ENCODE measurements around the gene TASOR2. TPM values are rescaled to one million over a fixed set of nuclear protein-coding genes. Genes with fewer than 3 reads are reported as not detected.

The TASOR2 gene
- polyA plus RNA-seq, 1 donor (not counting 4 experiments of a cell fraction or from before 2014, with no cell fraction given) = 40.4 TPM

GRCh38 chr10:5652746-5653145, 31.9 kb upstream of the TASOR2 start:
- dilution Hi-C loops (cut with MboI; ENCODE audit: extremely low pct_ligation_motif_present, low sequenced_read_pairs) = no loop called here
- no peaks in the 10 kb centered on the region for H3K9me1 ChIP-seq (ENCODE audit: control insufficient read depth, extremely low read depth, insufficient read depth, low read length)

GRCh38 chr10:5654218-5654755, 30.4 kb upstream of the TASOR2 start:
- FAIRE-seq (no peak), DNase-seq (ENCODE audit: low read depth, low spot score) (no peak)
- no peaks in the 10 kb centered on the region for H3K4me1 ChIP-seq (ENCODE audit: control insufficient read depth, extremely low read depth, insufficient read depth, low read length)
- no peak overlapping the region for H3K27ac ChIP-seq (ENCODE audit: control insufficient read depth, insufficient read depth, low read length)
- H3K4me2 ChIP-seq (ENCODE audit: control insufficient read depth, extremely low read depth, insufficient read depth, low read depth, low read length) = no peak overlapping the region
- H3K27me3 ChIP-seq (ENCODE audit: control insufficient read depth, extremely low read depth, insufficient read depth, low read length) = no peaks in the 10 kb centered on the region
- no peak overlapping the region for H2AFZ ChIP-seq (ENCODE audit: control insufficient read depth, low read length)
- TF ChIP-seq EZH2 (IDR thresholded peaks at IDR 0.05; ENCODE audit: low read length) (no peak), CTCF (optimal IDR thresholded peaks at IDR 0.05 in 1 of 3, IDR thresholded peaks at IDR 0.05 in 1 of 3, conservative IDR thresholded peaks at IDR 0.05 in 1 of 3; ENCODE audit: extremely low read depth in 1 of 3, insufficient read depth in 2 of 3, low read length in 3 of 3) (no peak)
- H3K79me2 ChIP-seq (ENCODE audit: control insufficient read depth, insufficient read depth, low read length) = no peaks in the 10 kb centered on the region
- no peak overlapping the region for H3K9ac ChIP-seq (ENCODE audit: control insufficient read depth, extremely low read depth, insufficient read depth, low read length)
- no peaks in the 10 kb centered on the region for H4K20me1 ChIP-seq (ENCODE audit: control insufficient read depth, extremely low read depth, insufficient read depth, low read length)
- peaks cover 0 to 1% of the 10 kb centered on the region in 2 experiments for H3K36me3 ChIP-seq (ENCODE audit: control insufficient read depth in 2 of 2, extremely low read depth in 1 of 2, insufficient read depth in 2 of 2, low read length in 2 of 2)
- no peak overlapping the region for H3K4me3 ChIP-seq (ENCODE audit: control insufficient read depth in 2 of 3, extremely low read depth in 1 of 3, insufficient read depth in 2 of 3, low read depth in 1 of 3, low read length in 3 of 3)
- dilution Hi-C loops (cut with MboI; ENCODE audit: extremely low pct_ligation_motif_present, low sequenced_read_pairs) = no loop called here
- H3K9me1 ChIP-seq (ENCODE audit: control insufficient read depth, extremely low read depth, insufficient read depth, low read length) = no peaks in the 10 kb centered on the region
- no peaks in the 10 kb centered on the region for H3K9me3 ChIP-seq (ENCODE audit: control insufficient read depth, low read depth, low read length)

More at GRCh38 chr10:5652746-5653145, 31.9 kb upstream of the TASOR2 start:
- peaks cover 0 to 1% of the 10 kb centered on the region in 2 experiments for H3K36me3 ChIP-seq (ENCODE audit: control insufficient read depth in 2 of 2, extremely low read depth in 1 of 2, insufficient read depth in 2 of 2, low read length in 2 of 2)
- no peak overlapping the region for H3K27ac ChIP-seq (ENCODE audit: control insufficient read depth, insufficient read depth, low read length)
- no peaks in the 10 kb centered on the region for H3K4me1 ChIP-seq (ENCODE audit: control insufficient read depth, extremely low read depth, insufficient read depth, low read length)
- FAIRE-seq = no peak
- TF ChIP-seq CTCF (optimal IDR thresholded peaks at IDR 0.05 in 1 of 3, IDR thresholded peaks at IDR 0.05 in 1 of 3, conservative IDR thresholded peaks at IDR 0.05 in 1 of 3; ENCODE audit: extremely low read depth in 1 of 3, insufficient read depth in 2 of 3, low read length in 3 of 3) (no peak), EZH2 (IDR thresholded peaks at IDR 0.05; ENCODE audit: low read length) (no peak)
- H3K79me2 ChIP-seq (ENCODE audit: control insufficient read depth, insufficient read depth, low read length) = no peaks in the 10 kb centered on the region
- no peak overlapping the region for H3K9ac ChIP-seq (ENCODE audit: control insufficient read depth, extremely low read depth, insufficient read depth, low read length)
- no peak overlapping the region for H3K4me2 ChIP-seq (ENCODE audit: control insufficient read depth, extremely low read depth, insufficient read depth, low read depth, low read length)
- no peak overlapping the region for H2AFZ ChIP-seq (ENCODE audit: control insufficient read depth, low read length)
- no peak for DNase-seq (ENCODE audit: low read depth, low spot score)
- no peak overlapping the region for H3K4me3 ChIP-seq (ENCODE audit: control insufficient read depth in 2 of 3, extremely low read depth in 1 of 3, insufficient read depth in 2 of 3, low read depth in 1 of 3, low read length in 3 of 3)
- H4K20me1 ChIP-seq (ENCODE audit: control insufficient read depth, extremely low read depth, insufficient read depth, low read length) = no peaks in the 10 kb centered on the region
- no peaks in the 10 kb centered on the region for H3K27me3 ChIP-seq (ENCODE audit: control insufficient read depth, extremely low read depth, insufficient read depth, low read length)
- no peaks in the 10 kb centered on the region for H3K9me3 ChIP-seq (ENCODE audit: control insufficient read depth, low read depth, low read length)

Data from keratinocyte (primary cell).